NCI-H748 (cell line): ENCODE measurements around the gene TOP3A.
"Not testable (repeated sequence)": the region's sequence is repeated elsewhere in the genome, so short reads cannot be mapped to it uniquely, and the experiment has no call there.

ENCODE experiments used
- DNase-seq: peaks from one replicate; lab custom pipeline; 2025; ENCODE audit not compliant: unreplicated experiment; lab: John Stamatoyannopoulos, UW

TOP3A gene

DNA sequence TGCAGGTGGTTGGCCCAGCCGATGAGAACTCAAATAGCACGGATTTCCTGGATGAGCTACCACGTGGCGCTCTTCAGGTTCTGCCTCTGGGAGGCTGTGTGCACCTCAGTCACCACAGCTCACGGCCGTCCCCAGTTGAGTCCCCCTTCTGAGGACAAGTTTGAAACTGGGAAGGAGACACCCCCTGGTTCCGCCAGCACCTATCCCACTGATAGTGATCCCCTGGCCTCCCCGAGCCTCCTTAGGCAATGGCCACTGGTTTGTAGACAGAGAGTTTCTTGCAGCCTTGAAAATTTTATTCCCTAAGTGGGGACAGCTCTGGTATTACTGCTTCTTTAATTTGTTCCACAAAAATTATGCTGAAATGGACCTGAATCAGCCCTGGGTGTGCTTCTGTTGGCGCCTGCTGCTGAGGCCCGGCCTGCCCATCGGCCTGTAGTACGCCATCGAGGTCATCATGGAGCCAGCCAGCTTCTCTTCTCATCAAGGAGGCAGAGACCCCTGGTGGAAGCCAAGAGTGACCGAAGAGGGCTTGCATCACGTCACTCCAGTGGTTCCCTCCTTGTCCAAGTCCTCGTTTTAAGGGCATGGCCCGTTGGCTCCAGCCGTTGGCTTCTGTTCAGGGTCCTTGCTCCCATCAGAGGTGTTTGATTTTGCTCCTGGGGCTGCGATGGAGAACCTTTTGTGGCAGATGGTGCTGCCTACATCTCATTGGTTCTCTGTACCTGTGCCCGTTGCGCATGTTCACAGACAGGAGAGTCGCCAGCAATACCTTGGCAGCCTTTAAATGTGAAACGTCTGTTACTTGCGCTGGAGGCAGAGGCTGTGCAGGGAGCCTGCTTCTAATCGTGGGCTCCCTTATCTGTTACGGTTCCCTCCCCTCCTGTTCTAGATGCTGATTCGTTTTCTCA, 9.6 kb upstream of the TOP3A start:
- peak; percentile 12 for DNase-seq

DNA sequence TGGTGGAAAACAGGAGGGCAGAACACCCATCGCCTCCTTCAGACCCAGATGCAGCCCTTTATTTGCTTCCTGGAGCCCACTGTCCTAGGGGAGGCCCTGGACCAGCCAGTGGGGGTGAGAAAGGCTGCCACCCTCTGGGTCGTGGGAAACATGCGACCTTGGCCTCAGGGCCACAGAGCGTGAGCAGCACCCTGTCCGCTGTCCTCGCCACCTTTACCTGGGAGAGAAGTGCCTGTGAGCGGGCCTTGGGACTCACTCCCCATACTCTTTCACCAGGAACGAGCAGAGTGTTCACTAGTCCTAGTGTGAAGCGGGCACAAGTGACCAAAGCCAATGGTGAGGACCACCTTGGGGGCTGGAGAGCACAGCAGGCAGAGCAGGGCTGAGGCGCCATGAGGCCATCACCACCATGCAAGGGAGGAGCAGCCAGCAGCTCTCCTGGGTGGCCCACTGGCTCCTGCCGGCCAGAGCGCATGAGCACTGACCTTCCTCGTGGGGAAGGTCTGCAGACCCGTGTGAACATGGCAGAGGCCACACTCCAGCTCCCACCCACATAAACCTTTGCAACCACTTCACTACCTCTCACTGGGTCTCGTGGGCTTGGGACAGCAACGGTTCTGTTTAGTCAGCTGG, 8.8 kb upstream of the TOP3A start:
- no peak for DNase-seq

DNA sequence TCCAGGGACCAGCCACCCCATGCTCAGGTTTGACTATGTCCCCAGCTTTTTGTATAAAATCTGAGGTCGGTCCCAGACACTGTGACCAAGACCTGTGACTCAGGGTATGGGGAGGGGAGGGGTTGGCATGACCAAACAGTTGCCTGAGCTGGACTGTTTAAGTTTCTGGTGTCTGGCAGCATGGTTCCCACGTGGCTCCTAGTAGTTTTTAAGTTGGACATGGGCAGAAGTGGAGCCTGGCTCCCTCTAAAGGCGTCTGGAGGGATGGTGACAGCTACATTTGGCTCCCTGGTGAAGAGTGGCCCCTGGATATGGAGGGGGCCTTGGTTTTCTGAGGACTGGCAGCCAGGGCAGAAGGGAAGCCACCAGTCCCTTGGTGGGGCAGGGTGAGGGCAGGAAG, 8.2 kb upstream of the TOP3A start:
- DNase-seq, result no peak

DNA sequence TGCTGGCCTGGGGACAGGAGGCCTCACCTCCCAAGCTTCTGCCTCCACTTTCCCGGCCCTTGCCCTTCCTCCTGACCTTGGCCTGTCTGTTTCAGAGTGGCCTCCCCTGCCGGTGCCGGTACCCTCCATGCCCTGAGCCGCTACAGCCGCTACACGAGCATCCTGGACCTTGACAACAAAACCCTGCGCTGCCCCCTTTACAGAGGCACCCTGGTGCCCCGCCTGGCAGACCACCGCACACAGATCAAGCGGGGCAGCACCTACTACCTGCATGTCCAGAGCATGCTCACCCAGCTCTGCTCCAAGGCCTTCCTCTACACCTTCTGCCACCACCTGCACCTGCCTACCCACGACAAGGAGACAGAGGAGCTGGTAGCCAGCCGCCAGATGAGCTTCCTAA, 7.7 kb upstream of the TOP3A start:
- DNase-seq, result no peak

DNA sequence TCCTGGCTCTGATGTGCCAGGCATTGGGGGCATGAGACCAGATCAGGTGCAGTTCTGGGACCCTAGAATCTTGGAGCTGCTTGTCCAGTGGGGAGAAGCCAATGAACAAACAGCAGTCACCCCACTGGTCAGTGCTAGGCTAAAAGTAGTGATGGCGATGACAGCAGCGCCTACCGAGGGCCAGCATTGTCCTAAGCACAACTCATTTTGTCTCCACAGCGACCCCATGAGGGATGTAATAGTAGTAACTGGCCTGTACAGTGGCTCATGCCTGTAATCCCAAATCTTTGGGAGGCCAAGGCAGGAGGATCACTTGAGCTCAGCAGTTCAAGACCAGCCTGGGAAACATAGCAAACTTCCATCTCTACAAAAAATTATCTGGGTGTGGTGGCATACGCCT, 6.5 kb upstream of the TOP3A start:
- no peak for DNase-seq

DNA sequence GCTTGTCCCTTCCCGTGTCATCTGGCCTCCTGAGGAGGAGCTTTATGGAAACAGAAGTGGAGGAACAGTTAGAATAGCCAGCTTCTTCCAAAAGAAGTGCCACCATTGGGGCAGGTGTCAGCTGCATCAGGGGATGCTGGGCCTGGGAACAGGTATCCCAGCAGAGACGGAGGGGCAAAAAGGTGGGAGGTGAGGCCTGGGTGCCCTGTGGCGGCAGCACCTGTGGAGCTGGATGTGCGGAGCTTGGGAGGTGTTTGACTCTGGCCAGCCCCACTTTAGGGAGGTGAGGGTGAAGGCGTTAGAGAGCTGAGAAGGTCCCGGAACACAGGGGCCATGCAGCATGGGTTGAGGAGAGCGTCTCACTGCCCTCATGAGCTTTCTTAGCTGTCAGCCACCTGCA, 5.5 kb upstream of the TOP3A start:
- DNase-seq, result no peak

DNA sequence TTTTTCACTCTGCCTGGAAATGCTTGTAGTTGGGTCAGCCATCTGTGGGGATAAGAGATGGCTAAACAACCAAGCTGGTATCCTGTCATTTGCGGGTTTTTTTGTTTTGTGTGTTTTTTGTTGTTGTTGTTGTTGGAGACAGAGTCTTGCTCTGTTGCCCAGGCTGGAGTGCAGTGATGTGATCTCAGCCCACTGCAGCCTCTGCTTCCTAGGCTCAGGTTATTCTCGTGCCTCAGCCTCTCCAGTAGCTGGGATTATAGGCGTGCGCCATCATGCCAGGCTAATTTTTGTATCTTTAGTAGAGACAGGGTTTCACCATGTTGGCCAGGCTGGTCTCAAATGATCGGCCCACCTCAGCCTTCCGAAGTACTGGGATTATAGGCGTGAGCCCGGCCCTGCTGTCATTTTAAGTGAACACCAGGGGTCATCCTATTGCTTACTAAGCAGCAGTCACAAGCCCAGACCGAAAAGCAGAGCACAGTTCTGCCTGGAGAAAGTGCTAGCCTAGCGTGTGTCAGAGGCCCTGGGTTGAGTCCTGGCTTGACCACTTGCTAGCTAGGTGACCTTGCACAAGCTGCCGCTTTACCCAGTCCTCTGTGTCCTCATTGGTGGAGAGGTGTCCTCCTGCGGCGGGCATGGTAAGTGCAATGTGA, 4.9 kb upstream of the TOP3A start:
- peak; percentile 55 for DNase-seq

DNA sequence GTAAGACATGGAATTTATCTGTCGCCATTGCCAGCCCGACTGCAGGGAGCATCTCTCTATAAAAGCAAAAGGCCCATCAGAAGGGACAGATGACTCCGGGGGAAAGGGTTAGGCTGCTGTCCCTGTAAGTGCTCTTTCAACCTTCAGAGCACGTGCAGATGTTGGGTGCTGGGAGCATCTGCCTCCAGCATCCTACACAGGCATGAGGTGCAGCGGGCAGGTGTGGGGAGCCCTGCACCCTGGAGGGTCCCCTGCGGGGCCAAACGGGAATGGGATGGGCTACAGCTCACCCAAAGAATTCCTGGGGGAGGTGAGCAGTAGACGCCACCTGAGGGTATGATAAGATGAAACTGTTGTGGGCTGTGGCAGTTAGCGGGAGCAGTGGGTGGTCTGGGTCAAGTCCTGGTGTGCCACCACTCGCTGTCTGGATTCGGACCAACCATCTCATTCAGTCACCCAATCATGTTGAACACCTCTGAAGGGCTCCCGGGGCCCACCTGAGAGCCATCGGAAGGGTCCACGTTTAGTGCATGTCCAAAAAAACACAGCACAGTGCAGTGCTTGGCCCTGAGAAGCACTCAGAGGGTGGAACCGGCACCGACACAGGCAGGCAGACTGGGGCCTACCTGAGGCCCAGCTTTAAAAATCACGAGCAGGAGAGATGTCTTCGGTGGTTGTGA, 4.1 kb upstream of the TOP3A start:
- no peak for DNase-seq

DNA sequence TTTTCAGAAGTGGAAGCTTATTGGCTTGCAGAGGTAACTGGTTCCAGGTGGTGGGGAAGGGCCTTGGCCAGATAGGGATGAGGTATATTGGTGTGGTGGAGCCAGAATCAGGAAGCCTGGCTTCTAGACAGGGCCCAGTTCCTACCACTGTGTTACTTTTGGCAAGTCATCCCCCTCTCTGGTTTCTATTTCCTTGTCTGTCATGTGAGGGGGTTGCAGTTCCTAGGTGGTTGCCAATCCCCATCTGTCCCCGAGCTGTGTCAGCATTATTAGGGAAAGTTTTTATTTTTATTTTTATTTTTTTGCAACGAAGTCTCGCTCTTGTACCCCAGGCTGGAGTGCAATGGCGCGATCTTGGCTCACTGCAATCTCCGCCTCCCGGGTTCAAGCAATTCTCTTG, 3.3 kb upstream of the TOP3A start:
- DNase-seq, result no peak

DNA sequence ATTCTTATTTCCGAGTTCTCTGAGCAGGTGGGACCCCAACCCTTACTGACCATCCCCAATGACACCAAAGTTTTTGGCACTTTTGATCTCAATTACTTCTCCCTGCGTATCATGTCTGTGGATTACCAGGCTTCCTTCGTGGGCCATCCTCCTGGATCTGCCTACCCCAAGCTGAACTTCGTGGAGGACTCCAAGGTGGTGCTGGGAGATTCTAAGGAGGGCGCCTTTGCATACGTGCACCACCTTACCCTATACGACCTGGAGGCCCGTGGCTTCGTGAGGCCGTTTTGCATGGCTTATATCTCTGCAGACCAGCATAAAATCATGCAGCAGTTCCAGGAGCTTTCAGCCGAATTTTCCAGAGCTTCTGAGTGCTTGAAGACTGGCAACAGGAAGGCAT, 1.2 kb upstream of the TOP3A start:
- DNase-seq, result no peak

DNA sequence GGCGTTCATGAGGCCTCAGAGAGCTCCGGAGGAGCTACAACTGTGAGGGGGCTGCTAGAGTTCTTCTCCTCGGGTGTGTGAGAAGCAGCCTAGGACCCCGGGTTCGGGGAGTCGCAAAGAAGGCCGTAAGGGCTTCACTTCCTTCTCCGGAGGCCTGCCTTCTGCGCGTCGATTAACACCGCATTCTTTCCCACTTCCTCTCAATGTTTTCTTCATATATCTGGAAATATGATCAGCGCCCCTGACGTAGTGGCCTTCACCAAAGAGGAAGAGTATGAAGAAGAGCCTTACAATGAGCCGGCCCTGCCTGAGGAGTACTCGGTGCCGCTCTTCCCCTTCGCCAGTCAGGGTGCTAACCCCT, 748 bp upstream of the TOP3A start:
- DNase-seq, result no peak

DNA sequence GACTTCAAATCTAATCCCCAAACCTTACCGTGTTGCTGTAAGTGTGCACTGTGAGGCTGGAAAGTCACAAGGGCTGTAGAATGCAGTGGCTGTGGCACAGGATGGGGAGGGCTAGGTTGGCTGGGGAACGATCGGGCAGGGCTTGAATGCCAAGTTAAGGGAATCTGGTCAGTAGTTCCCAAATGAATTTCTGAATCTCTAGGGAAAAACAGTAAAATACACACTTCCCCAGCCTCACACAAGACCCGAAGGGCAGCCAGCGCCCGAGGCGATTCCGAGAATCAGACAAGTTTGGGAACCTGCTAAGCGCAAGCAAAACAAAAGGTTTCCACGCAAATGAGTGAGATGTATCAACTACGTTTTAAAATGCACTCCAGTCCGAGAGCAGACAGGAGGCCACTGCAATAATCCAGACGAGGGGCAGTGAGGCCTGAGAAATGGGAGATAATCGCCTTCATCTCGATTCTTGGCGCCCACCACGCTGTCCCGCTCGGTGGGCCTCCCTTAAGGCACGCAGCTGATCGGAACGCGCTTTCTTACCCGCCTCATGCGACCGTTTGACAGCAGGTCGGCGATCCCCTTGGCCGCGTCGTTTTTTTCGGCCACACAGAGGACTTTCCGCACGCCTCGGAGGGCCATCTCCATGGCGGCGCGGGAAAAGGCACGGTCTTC, 599 bp downstream of the TOP3A start:
- peak; percentile 40 for DNase-seq

DNA sequence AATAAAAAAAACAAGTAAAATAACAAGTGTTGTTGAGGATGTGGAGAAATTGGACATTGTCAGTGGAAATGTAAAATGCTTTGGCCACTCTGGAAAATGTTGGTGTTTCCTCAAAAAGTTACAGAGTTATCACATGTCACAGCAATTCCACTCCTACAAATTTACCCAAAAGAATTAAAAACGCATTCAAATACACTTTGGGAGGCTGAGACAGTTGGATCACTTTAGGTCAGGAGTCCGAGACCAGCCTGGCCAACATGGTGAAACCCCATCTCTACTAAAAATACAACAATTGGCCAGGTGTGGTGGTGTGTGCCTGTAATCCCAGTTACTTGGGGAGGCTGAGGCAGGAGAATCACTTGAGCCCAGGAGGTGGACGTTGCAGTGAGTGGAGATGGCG, 5.6 kb downstream of the TOP3A start:
- DNase-seq, result no peak

DNA sequence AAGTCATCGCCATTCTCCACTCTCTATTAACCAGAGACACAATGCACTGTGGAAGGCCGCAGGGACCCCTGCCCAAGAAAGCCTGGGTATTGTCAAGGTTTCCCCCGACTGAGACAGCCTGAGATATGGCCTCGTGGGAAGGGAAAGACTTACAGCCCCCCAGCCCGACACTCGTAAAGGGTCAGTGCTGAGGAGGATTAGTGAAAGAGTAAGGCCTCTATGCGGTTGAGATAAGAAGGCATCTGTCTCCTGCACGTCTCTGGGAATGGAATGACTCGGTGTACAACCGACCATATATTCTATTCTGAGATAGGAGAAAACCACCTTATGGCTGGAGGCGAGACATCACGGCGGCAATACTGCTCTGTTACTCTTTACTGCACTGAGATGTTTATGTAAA, 11.6 kb downstream of the TOP3A start:
- not testable (repeated sequence) for DNase-seq

DNA sequence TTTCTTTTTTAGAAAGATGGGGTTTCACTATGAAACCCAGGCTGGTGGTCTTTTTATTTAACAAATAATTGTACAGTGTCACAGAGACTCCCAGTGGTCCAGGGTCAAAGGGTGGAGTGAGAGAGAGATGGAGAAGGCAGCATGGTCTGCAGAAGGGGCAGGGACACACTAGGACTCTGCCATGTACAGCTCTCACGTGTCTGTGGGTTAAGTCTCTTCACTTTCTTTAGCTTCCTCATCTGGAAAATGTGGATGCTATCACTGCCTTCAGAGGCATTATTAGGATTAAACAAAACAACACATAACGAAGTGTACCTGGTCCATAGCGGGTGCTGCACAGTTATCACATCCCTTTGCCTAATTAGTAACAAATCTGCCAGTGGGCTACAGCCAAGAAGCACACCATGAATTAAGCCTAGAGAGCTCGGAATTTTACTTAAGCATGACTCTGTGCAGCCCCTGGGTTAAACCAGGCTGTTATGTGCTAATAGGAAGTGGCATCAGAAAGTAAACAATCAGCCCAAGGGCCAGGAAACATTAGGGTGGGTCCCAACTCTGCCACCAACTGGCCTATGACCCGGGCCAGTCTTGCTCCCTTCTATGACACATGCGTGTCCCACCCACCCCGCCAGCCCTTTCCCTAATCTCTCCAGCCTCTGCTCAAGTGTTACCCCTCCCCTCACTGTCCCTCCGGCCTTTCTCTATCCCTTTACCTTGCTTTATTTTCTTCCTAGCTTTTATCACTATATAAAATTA, 13.9 kb downstream of the TOP3A start:
- no peak for DNase-seq

DNA sequence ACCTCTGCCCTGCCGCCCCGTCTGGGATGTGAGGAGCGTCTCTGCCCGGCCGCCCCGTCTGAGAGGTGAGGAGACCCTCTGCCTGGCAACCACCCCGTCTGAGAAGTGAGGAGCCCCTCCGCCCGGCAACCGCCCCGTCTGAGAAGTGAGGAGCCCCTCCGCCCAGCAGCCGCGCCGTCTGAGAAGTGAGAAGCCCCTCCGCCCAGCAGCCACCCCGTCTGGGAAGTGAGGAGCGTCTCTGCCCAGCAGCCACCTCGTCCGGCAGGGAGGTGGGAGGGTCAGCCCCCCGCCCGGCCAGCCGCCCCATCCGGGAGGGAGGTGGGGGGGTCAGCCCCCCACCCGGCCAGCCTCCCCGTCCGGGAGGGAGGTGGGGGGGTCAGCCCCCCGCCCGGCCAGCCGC, 16.7 kb downstream of the TOP3A start:
- DNase-seq, result not testable (repeated sequence)

DNA sequence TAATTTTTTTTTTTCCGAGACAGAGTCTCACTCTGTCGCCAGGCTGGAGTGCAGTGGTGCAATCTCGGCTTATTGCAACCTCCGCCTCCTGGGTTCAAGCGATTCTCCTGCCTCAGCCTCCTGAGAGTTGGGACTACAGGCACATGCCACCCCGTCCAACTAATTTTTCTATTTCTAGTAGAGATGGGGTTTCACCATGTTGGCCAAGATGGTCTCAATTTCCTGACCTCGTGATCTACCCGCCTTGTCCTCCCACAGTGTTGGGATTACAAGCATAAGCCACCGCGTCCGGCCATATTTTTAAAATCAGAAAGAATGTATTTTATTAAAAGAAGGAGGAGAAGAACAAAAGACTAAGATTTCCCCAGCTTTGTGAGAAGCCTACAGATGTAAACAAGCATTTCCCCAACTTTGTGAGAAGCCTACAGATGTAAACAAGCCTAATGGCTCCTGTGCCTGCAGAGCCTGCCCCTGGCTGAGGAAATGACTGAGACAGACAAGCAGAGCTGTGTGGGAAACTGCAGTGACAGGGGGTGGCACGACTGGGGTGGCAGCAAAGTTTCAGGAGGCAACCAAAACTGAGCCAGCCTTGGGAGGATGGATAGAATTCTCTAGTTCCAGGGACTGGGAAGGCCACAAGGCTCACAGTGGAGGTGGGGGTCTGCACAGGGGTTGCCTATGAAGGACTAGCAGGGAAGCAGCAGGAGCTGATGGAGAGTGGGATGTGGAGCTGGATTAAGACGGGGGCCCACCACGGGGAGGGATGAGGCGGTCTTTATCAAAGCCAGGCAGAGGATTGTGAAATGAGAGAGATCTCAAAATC, 22.9 kb downstream of the TOP3A start:
- no peak for DNase-seq

DNA sequence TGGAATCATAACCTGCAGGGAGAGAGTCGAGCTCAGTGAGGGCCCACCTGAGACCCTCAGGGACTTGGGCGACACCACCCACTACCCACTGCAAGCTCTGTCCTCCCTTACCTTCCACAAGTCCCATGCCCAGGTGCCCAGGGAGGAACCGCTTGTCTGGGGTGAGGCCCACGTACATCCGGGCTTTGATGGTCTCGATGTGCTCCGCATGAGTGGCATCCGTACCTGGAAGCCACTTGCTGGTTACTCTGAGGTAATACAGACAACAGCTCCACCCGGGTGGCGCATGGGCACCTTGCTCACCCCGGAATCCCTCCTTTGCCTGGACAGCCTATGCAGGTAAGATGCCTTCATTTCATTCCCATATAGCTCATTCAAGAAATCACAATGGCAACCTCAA, 29.5 kb downstream of the TOP3A start:
- no peak for DNase-seq

DNA sequence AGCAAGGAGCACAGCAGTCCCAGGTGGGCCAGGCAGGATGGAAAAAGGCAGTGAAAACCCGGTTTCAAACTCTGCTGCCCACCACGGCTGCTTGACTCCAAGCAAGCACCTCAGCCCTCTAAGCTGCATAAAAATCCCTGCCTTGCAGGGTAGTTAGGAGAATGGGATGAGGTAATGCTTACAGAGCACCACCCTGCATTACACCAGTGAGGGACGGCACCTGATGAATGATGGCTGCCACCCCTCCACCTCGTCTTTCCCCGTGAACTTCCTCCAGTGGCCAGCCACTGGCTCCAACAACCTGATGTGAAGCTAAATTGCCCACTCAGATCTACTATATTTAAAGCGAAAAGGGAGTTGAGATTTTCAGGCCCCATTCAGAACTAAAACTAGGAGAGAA, 33.0 kb downstream of the TOP3A start:
- DNase-seq, result no peak
